Stimulated activated CD8-positive, alpha-beta memory T cell treated with anti-CD3 and anti-CD28 coated beads, Interleukin-2, amount 100 ng/mL, for 1 hour (primary cell): ENCODE measurements around the gene EEFSEC.

Source experiments
- DNase-seq, 2 donors: peaks; one replicate each; pipeline ENCODE4 v3.0.0-alpha.2; 2020; ENCODE audit warnings: low read depth in 2 of 2

Gene EEFSEC

GRCh38 chr3:128445357-128445756 is 292.1 kb downstream of the EEFSEC start:
- DNase-seq = no peak

GRCh38 chr3:128446821-128447220 is 293.5 kb downstream of the EEFSEC start:
- no peak for DNase-seq

GRCh38 chr3:128447561-128448013 is 294.3 kb downstream of the EEFSEC start:
- no peak for DNase-seq

- DNase-seq = no peak
Observed at GRCh38 chr3:128448491-128448890, 295.2 kb downstream of the EEFSEC start.

GRCh38 chr3:128449111-128449638 is 295.9 kb downstream of the EEFSEC start:
- DNase-seq = no peak

- DNase-seq = no peak
Observed at GRCh38 chr3:128452120-128452519, 298.8 kb downstream of the EEFSEC start.

GRCh38 chr3:128452678-128453275 is 299.5 kb downstream of the EEFSEC start:
- no peak for DNase-seq

- no peak for DNase-seq
Observed at GRCh38 chr3:128453501-128454309, 300.4 kb downstream of the EEFSEC start.

GRCh38 chr3:128454310-128454618 is 301.0 kb downstream of the EEFSEC start:
- DNase-seq = no peak

GRCh38 chr3:128455116-128455515 is 301.8 kb downstream of the EEFSEC start:
- no peak for DNase-seq

- no peak for DNase-seq
Observed at GRCh38 chr3:128455786-128456748, 302.8 kb downstream of the EEFSEC start.

GRCh38 chr3:128456776-128457715 is 303.8 kb downstream of the EEFSEC start:
- DNase-seq = no peak

- no peak for DNase-seq
Observed at GRCh38 chr3:128457937-128458336, 304.7 kb downstream of the EEFSEC start.
